Measurements from ENCODE around the gene CLSTN2. TPM values are rescaled to one million over a fixed set of nuclear protein-coding genes. Genes with fewer than 3 reads are reported as not detected.

Gene CLSTN2
- total and polyA plus RNA-seq, 10 donors, result 0.02 to 0.22 (median 0.13) TPM; not detected in 1

DNA sequence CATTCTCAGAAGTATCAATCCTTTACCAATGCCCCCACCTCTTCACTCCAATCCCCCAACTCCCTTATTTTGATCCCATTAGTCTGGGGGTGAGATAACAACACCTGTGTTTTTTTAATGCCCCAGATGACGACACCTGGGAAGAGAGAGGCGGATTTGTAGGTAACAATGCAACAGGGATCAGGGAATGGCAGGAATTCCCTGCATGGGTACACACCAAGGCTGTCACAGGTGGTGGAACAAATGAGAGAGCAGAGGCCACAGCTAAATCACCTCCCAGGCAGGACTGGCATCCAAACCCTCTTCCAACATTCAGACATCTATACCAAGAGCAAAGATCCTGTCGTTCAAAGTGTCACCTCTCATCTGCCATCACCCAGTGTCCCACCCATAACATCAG lies 423.7 kb downstream of the CLSTN2 start:
- no peak for TF ChIP-seq POLR2A (IDR thresholded peaks at IDR 0.05)
- no peak for TF ChIP-seq POLR2AphosphoS5 (IDR thresholded peaks at IDR 0.05)
- TF ChIP-seq, protein P1, sequence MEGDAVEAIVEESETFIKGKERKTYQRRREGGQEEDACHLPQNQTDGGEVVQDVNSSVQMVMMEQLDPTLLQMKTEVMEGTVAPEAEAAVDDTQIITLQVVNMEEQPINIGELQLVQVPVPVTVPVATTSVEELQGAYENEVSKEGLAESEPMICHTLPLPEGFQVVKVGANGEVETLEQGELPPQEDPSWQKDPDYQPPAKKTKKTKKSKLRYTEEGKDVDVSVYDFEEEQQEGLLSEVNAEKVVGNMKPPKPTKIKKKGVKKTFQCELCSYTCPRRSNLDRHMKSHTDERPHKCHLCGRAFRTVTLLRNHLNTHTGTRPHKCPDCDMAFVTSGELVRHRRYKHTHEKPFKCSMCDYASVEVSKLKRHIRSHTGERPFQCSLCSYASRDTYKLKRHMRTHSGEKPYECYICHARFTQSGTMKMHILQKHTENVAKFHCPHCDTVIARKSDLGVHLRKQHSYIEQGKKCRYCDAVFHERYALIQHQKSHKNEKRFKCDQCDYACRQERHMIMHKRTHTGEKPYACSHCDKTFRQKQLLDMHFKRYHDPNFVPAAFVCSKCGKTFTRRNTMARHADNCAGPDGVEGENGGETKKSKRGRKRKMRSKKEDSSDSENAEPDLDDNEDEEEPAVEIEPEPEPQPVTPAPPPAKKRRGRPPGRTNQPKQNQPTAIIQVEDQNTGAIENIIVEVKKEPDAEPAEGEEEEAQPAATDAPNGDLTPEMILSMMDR (IDR thresholded peaks at IDR 0.05 in 8 of 11, conservative IDR thresholded peaks at IDR 0.05 in 3 of 11), result no peak
- 73 to 88% (median 74%) methylated on average over 3 of the region's 3 CpGs for WGBS, 5 donors
- no peak for DNase-seq
- Histone ChIP-seq H3K36me3 (no peaks in the 10 kb centered on the region), H3K4me1 (no peaks in the 10 kb centered on the region), H3K9me3 (no peaks in the 10 kb centered on the region), H3K4me3 (no peak overlapping the region), H3K27ac (no peak overlapping the region), H3K27me3 (replicated peaks in 1 of 7) (peaks cover 0 to 14% (median 0%) of the 10 kb centered on the region in 7 donors)
- intact Hi-C loops (cut with DNase I; ENCODE audit: low total_unique reads), result no loop called here

GRCh38 chr3:140359233-140359995 lies 424.4 kb downstream of the CLSTN2 start:
- DNase-seq, result no peak
- H3K36me3 ChIP-seq, result no peaks in the 10 kb centered on the region
- intact Hi-C loops (cut with DNase I; ENCODE audit: low total_unique reads), result no loop called here
- no peaks in the 10 kb centered on the region for H3K4me1 ChIP-seq
- no peak for TF ChIP-seq POLR2AphosphoS5 (IDR thresholded peaks at IDR 0.05)
- no peak for TF ChIP-seq POLR2A (IDR thresholded peaks at IDR 0.05)
- TF ChIP-seq, protein P1 (IDR thresholded peaks at IDR 0.05 in 8 of 11, conservative IDR thresholded peaks at IDR 0.05 in 3 of 11), result no peak
- 61 to 79% (median 68%) methylated on average over 5 of the region's 5 CpGs for WGBS, 5 donors
- H3K27ac ChIP-seq, result no peak overlapping the region
- no peaks in the 10 kb centered on the region for H3K9me3 ChIP-seq
- peaks cover 0 to 14% (median 0%) of the 10 kb centered on the region in 7 donors for H3K27me3 ChIP-seq (replicated peaks in 1 of 7)
- H3K4me3 ChIP-seq, result no peak overlapping the region

DNA sequence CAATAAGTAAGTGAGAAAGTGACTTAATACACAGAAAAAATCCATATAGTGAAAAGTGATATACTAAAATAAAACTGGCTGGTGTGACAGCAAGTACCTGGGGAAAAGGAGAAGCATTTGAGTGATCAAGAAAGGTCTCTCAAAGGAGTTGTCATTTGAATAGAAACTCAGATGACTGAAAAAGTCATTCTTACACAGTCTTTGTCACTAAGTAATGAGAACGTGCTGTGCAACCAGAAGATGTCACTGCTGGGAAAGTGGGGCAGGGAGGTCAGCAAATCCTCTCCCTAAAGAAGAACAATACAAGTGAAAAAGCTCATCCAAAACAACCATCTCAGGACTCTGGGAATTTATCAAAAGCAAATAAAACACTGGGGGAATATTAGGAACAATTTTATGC lies 425.3 kb downstream of the CLSTN2 start:
- DNase-seq, result no peak
- Histone ChIP-seq H3K4me1 (no peaks in the 10 kb centered on the region), H3K27me3 (replicated peaks in 1 of 7) (peaks cover 0 to 14% (median 0%) of the 10 kb centered on the region in 7 donors), H3K36me3 (no peaks in the 10 kb centered on the region), H3K9me3 (no peaks in the 10 kb centered on the region), H3K27ac (no peak overlapping the region), H3K4me3 (no peak overlapping the region)
- 48 to 60% (median 59%) methylated on average over 1 of the region's 1 CpG for WGBS, 5 donors
- intact Hi-C loops (cut with DNase I; ENCODE audit: low total_unique reads), result no loop called here
- TF ChIP-seq POLR2A (IDR thresholded peaks at IDR 0.05) (no peak), POLR2AphosphoS5 (IDR thresholded peaks at IDR 0.05) (no peak)
- TF ChIP-seq, protein P1 (IDR thresholded peaks at IDR 0.05 in 8 of 11, conservative IDR thresholded peaks at IDR 0.05 in 3 of 11), result no peak

DNA sequence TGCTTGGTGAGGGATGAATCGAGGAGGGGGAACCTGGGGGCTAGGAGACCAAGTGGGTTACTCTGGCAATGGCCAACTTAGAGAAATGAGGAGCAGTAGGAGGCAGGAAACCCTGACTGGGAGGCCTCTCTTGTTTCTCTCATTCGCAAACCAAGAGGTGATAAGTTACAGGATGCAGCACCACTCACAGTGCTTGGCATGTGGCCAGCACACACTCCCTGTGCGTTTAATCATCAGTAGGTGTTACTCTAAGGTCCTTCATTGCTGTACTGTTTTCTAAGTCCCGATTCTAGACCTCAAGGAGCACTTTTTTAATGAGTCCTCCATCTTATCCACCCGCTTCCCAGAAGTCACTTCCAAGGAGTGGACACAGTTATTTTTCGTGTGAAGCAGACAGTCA lies 428.8 kb downstream of the CLSTN2 start:
- Histone ChIP-seq H3K27ac (no peak overlapping the region), H3K36me3 (no peaks in the 10 kb centered on the region), H3K4me3 (no peak overlapping the region), H3K9me3 (no peaks in the 10 kb centered on the region), H3K4me1 (no peaks in the 10 kb centered on the region), H3K27me3 (replicated peaks in 1 of 7) (no peaks in the 10 kb centered on the region)
- no peak for DNase-seq
- WGBS, 5 donors, result 50 to 61% (median 61%) methylated on average over 6 of the region's 6 CpGs
- intact Hi-C loops (cut with DNase I; ENCODE audit: low total_unique reads), result no loop called here
- TF ChIP-seq POLR2AphosphoS5 (IDR thresholded peaks at IDR 0.05) (no peak), POLR2A (IDR thresholded peaks at IDR 0.05) (no peak)
- TF ChIP-seq, protein P1 (IDR thresholded peaks at IDR 0.05 in 8 of 11, conservative IDR thresholded peaks at IDR 0.05 in 3 of 11), result no peak
